Aorta (tissue), 5 donors: ENCODE measurements around the gene NYNRIN. TPM values are rescaled to one million over a fixed set of nuclear protein-coding genes. Genes with fewer than 3 reads are reported as not detected.
A peak's percentile ranks its signal among the peaks of the same experiment; 100 is the strongest.
"Not testable (repeated sequence)": the region's sequence is repeated elsewhere in the genome, so short reads cannot be mapped to it uniquely, and the experiment has no call there.

Source experiments
- ATAC-seq: fragments of 200-7000 bp; cut with Tn5 transposase; one replicate; pipeline ENCODE4 v1.9.1; 2022; ENCODE audit warnings: moderate library complexity; ENCODE audit not compliant: low FRiP score
- DNase-seq, 2 donors: peaks; one replicate each; pipeline ENCODE4 v3.0.0-alpha.2; 2020
- H3K27ac ChIP-seq, 2 donors: one replicate each; pipeline ENCODE4 v1.5.1; 2013; ENCODE audit warnings: low read length in 2 of 2, mild to moderate bottlenecking in 2 of 2, moderate library complexity in 2 of 2, control low read depth in 1 of 2, inconsistent platforms in 1 of 2, low read depth in 1 of 2
- H3K27me3 ChIP-seq, 2 donors: one replicate each; pipeline ENCODE4 v1.6.1; 2013; ENCODE audit warnings: control low read depth in 1 of 2, low read length in 1 of 2, mild to moderate bottlenecking in 1 of 2, moderate library complexity in 1 of 2; ENCODE audit not compliant: insufficient read depth in 2 of 2, control insufficient read depth in 1 of 2
- H3K36me3 ChIP-seq, 2 donors: one replicate each; pipeline ENCODE4 v1.6.1; 2013; ENCODE audit warnings: control low read depth in 1 of 2, low read length in 1 of 2, mild to moderate bottlenecking in 1 of 2; ENCODE audit not compliant: insufficient read depth in 2 of 2, control insufficient read depth in 1 of 2
- H3K4me1 ChIP-seq, 2 donors: one replicate each; pipeline ENCODE4 v1.6.1; 2013; ENCODE audit warnings: low read length in 2 of 2, control low read depth in 1 of 2, mild to moderate bottlenecking in 1 of 2, moderate library complexity in 1 of 2; ENCODE audit not compliant: insufficient read depth in 2 of 2, control insufficient read depth in 1 of 2
- H3K4me3 ChIP-seq, 2 donors: one replicate each; pipeline ENCODE4 v1.5.1; 2013; ENCODE audit warnings: low read length in 2 of 2, control low read depth in 1 of 2, mild to moderate bottlenecking in 1 of 2
- H3K9me3 ChIP-seq: one replicate; pipeline ENCODE4 v1.6.1; 2013; ENCODE audit warnings: mild to moderate bottlenecking, low read length; ENCODE audit not compliant: control insufficient read depth
- WGBS, 2 donors: extraction: QIAGEN DNeasy Blood & Tissue Kit; methylation state at CpG; one replicate each; pipeline ENCODE4 v1.1.7; 2013; 5-methylcytosine and 5-hydroxymethylcytosine counted together
- intact Hi-C, 2 donors: fragments of 100-400 bp; cut with DNase I; formaldehyde crosslinking; loops; one replicate each; pipeline versions ENCODE4 v1.14.2 to v1.15.0; 2022
- polyA plus RNA-seq, 2 donors: library from polyadenylated mRNA; stranded (reverse); fragments of 200-250 nt; gene quantifications; one replicate each; pipeline ENCODE4 v1.2.3, GENCODE V29; 2013
- total RNA-seq, 2 donors: library from RNA; stranded (reverse); fragmentation: NEBNext Ultra II Directional; extraction: Animal tissue kit (Norgen Biotek cat#: 25700); gene quantifications; one replicate each; pipeline ENCODE4 v1.2.1, GENCODE V29; 2021
- donor health status: healthy with polysubstance abuse.
- donor health status: Bipolar disorder and iron deficiency.
- donor health status: DM: no; HTN: no; CAD: no.
- donor health status: DM: no; HTN: no; CAD: no.
- donor health status: DM: yes; HTN: yes; CAD: no.

NYNRIN gene
- total and polyA plus RNA-seq, 4 donors: 1.8 to 31.6 (median 8.2) TPM

DNA sequence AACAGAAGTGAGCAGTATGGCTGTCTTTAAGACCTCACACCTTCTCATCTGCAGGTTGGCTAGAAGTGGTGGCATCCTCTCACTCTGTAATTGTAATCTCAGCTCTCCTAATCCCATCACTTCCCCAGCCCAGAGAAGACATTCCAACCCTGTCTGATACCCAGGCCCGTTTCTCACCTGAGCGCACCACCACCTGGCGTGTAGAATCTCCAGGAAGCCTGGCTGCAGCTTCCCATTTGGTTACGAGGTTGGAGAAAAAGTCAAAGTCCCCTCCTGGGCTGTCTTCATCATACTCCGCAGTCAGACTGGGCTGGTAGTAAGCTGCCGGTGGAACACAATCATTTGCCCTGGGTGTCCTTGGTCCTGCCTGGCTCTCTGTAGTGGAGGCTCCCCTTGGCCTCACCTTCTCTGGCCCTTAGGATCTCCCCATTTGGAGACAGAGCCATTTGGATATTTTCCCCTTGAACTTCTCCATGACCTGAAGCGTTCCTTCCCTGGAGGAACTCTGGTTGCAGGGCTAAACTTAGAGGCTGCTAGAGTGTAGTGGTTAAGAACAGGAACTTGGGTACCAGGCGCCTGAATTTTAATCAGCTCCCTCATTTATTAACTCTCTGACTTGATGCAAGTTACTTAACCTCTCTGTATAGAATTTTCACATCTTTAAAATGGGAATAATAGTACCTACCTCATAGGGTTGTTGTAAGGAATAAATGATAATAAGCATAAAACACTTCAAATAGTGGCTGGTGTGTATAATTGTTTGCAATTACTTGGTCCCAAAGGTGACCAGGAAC, 42.0 kb downstream of the NYNRIN start:
- no peaks in the 10 kb centered on the region for H3K4me1 ChIP-seq
- H3K4me3 ChIP-seq: no peak overlapping the region
- no peaks in the 10 kb centered on the region for H3K27me3 ChIP-seq
- intact Hi-C loops: loop anchor here in 1 of 2 donors (2.0 kb wide), 1 partner anchor 74 kb away; no protein-coding TSS in a partner anchor
- ATAC-seq (no peak), DNase-seq (no peak)
- WGBS, 2 donors: 78 to 80% methylated on average over 8 of the region's 8 CpGs
- H3K27ac ChIP-seq: no peak overlapping the region
- no peaks in the 10 kb centered on the region for H3K9me3 ChIP-seq
- peaks cover 0 to 11% of the 10 kb centered on the region in 2 donors for H3K36me3 ChIP-seq

DNA sequence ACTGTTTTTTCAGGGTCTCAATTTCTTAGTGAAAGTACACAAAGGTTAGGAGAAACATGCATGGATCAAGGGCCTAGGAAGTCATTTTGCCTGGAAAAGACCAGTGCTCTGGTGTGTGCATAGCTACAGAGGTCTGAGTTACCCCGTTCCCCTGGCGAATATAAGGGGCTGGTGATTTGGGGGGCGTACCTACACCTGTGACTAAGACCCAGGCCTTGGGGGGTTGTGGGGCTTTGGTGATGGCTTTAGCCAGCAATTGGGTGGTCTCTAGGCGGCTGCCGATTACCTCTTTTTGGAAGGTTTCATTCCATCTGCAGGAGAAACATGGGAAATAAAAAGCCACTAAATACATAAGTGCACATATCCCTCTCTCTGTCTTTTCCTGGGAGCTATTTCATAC, 42.7 kb downstream of the NYNRIN start:
- intact Hi-C loops: loop anchor here in 1 of 2 donors (2.0 kb wide), 1 partner anchor 75 kb away; no protein-coding TSS in a partner anchor

DNA sequence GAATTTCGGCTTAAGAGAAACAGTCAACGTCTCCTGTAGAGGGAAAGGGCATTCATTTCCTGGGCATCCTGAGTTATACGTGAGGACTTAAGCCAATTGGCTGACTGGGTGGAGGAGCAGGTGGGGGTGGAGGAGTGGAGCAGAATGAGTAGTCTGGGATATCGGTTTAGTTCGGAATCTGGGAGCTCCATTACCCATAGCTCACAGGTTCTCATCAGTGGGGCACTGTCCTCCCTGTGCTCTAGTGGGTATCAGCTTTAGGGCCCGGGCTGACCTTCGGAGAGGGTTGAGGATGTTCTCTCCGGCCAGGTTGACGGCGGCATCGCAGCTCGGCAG, 43.1 kb downstream of the NYNRIN start:
- DNase-seq: no peak
- no peak for ATAC-seq
- no peaks in the 10 kb centered on the region for H3K9me3 ChIP-seq
- intact Hi-C loops: loop anchor here in 1 of 2 donors (1.0 to 2.0 kb wide), 2 partner anchors 75 to 200 kb away; partner anchors contain the start of gene TINF2
- H3K4me1 ChIP-seq: no peaks in the 10 kb centered on the region
- WGBS, 2 donors: 0 to 1% methylated on average over 12 of the region's 12 CpGs
- peak overlapping the region; percentile 53 to 66 for H3K4me3 ChIP-seq
- peaks cover 0 to 10% of the 10 kb centered on the region in 2 donors for H3K36me3 ChIP-seq
- H3K27me3 ChIP-seq: no peaks in the 10 kb centered on the region
- peak overlapping the region; percentile 20 to 95 for H3K27ac ChIP-seq

More for the DNA sequence above, 42.7 kb downstream of the NYNRIN start:
- H3K4me3 ChIP-seq: peak overlapping the region in 1 of 2 donors; percentile 66
- H3K9me3 ChIP-seq: no peaks in the 10 kb centered on the region
- DNase-seq: no peak
- peak overlapping the region in 1 of 2 donors; percentile 95 for H3K27ac ChIP-seq
- no peaks in the 10 kb centered on the region for H3K4me1 ChIP-seq
- peaks cover 0 to 10% of the 10 kb centered on the region in 2 donors for H3K36me3 ChIP-seq
- no peak for ATAC-seq
- WGBS, 2 donors: 43 to 60% methylated on average over 5 of the region's 5 CpGs
- H3K27me3 ChIP-seq: no peaks in the 10 kb centered on the region

DNA sequence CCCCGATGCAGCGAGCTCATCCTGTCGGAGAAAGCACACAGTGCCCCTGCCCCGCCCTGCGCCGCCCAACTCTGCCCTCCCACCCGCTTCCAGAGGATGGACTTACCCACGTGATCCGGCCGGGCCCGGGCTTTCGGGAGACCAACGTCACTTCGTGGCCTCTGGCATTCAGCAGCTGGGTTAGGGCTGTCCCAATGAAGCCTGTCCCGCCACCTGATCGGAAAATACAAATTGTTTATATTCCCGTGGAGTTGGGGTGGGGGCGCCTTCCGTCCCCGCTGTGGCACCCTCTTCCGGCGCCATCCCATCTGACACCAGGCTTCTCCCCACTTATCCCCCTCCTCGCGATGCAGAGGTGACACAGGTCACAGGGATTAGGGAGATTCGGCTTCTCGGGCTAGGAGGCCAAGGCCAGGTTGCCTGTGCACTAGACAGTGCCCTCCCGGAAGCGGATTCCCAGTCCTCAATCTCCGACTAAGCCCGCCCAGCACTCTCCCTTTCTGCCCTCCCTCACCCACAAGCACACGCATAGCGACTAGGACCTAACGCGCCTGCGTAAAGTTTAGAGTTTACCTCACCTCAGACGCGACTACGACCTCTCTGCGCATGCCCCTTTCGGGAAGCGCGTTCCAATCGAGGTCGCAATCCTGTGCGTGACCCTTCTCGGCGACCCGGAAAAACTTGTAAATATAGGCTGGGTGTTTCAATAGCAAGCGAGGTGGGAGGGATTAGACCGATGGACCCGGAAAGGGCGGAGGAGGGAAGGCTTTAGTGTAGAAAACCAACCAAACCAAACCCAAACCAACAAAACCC, 43.6 kb downstream of the NYNRIN start, which contains the start of gene SDR39U1:
Gene SDR39U1, minus strand, starts transcription at position 537 of the 813 bp plus-strand sequence. Its CDS starts 7 bp downstream, at position 530.
- ATAC-seq: peak; percentile 97
- WGBS, 2 donors: 0 to 1% methylated on average over 50 to 52 of the region's 52 CpGs
- Histone ChIP-seq H3K9me3 (no peaks in the 10 kb centered on the region), H3K27ac (peak within 1 kb of the TSS; percentile 91 to 95), H3K36me3 (peaks cover 0 to 6% of the 10 kb centered on the region in 2 donors), H3K4me3 (peak within 1 kb of the TSS; percentile 53 to 95), H3K4me1 (no peaks in the 10 kb centered on the region), H3K27me3 (no peaks in the 10 kb centered on the region)
- DNase-seq: peak; percentile 98 to 99
- intact Hi-C loops: loop anchor here in 1 of 2 donors (1.0 kb wide), 1 partner anchor 200 kb away; the partner anchor contains the start of gene TINF2

DNA sequence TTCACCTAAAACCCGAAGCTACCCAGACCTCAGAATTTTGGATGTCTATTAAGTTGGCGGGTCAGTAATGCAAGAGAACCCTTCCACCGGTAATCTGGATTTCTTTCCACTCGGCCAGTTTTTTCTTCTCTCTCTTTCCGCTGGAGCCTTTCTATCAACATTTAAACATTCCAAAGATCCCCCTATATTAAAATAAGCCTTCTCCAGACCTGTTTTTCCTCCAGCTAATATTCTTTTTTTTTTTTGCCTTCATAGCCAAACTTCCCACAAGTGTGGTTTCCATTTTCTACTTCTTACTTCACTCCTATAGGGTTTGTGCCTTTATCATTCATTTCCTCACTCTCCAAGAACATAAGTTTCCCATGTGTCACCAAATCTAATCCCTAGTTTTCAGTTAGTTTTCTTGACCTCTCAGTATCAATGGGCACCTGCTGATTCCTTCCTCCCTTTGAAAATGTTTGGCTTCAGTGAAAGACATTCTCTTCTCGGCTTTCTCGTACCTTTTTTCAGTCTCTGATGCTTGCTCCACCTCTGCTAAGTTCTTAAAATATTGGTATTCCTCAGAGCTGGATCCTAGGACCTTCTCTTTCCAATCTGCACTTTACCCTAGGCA, 44.4 kb downstream of the NYNRIN start:
- Histone ChIP-seq H3K9me3 (no peaks in the 10 kb centered on the region), H3K36me3 (peaks cover 0 to 4% of the 10 kb centered on the region in 2 donors), H3K27ac (no peak overlapping the region), H3K27me3 (no peaks in the 10 kb centered on the region), H3K4me1 (no peaks in the 10 kb centered on the region), H3K4me3 (peak overlapping the region; percentile 41 to 95)
- intact Hi-C loops: no loop called here
- ATAC-seq (no peak), DNase-seq (no peak)
- 3 to 5% methylated on average over 7 of the region's 7 CpGs for WGBS, 2 donors

DNA sequence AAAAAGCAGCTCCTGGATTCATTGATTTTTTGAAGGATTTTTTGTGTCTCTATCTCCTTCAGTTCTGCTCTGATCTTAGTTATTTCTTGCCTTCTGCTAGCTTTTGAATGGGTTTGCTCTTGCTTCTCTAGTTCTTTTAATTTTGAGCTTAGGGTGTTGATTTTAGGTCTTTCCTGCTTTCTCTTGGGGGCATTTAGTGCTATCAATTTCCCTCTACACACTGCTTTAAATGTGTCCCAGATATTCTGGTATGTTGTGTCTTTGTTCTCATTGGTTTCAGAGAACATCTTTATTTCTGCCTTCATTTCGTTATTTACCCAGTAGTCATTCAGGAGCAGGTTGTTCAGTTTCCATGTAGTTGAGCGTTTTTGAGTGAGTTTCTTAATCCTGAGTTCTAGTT, 52.0 kb downstream of the NYNRIN start:
- H3K27ac ChIP-seq, H3K4me1 ChIP-seq, H3K4me3 ChIP-seq, DNase-seq, H3K9me3 ChIP-seq, ATAC-seq, intact Hi-C loops, H3K36me3 ChIP-seq, H3K27me3 ChIP-seq: not testable (repeated sequence)
- 75 to 84% methylated on average over 2 of the region's 2 CpGs for WGBS, 2 donors

DNA sequence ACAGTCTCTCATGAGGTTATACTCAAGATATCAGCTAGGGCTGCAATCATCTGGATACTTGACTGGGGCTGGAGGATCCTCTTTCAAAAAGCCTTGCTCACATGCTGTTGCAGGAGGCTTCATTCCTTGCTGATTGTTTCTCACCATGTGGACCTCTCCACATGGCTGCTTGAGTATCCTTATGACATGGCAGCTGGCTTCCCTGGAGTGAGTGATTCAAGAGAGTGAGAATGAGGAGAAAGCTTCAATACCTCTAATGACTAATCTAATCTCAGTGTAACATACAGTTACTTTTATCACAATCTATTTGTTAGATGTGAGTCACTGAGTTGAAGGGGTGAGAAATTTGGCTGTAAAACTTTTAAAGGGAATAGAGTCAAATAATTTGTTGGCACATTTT, 58.2 kb downstream of the NYNRIN start:
- DNase-seq (no peak), ATAC-seq (no peak)
- no peaks in the 10 kb centered on the region for H3K4me1 ChIP-seq
- no peaks in the 10 kb centered on the region for H3K36me3 ChIP-seq
- H3K4me3 ChIP-seq: no peak overlapping the region
- peaks cover 3% of the 10 kb centered on the region for H3K9me3 ChIP-seq
- intact Hi-C loops: no loop called here
- H3K27ac ChIP-seq: no peak overlapping the region
- no peaks in the 10 kb centered on the region for H3K27me3 ChIP-seq

DNA sequence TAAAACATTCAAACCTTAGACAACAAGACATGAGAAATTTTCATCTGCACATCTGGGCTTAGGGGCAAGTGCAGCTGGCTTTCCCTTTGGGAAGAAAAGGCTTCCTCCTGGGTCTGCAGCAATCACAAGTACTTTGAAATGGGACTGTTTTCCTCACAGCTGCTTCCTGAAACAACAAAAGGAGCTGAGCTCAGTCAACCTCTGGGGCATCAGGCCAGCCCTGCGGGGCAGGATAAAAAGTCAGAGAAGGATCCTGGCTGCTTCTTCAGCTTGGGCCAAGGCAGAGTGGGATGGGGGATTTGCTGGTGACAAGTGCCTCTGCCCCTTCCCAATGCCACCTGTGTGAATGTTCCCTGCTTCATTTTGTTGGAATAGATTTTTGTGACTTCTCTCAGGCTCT, 59.9 kb downstream of the NYNRIN start:
- Histone ChIP-seq H3K9me3 (peaks cover 3% of the 10 kb centered on the region), H3K4me3 (no peak overlapping the region), H3K4me1 (no peaks in the 10 kb centered on the region), H3K27me3 (no peaks in the 10 kb centered on the region), H3K27ac (no peak overlapping the region), H3K36me3 (no peaks in the 10 kb centered on the region)
- no peak for DNase-seq
- 71 to 88% methylated on average over 1 of the region's 1 CpG for WGBS, 2 donors
- intact Hi-C loops: no loop called here
- ATAC-seq: no peak
